GM23338 (cell line): ENCODE data around the gene CBR1. TPM values are rescaled to one million over a fixed set of nuclear protein-coding genes. Genes with fewer than 3 reads are reported as not detected.

ENCODE experiments used
- ATAC-seq: fragments of 200-7000 bp; cut with Tn5 transposase; 3 replicates; pipeline ENCODE4 v1.9.1; 2020
- DNase-seq: peaks from one replicate; pipeline ENCODE4 v3.0.0-alpha.2; 2015; ENCODE audit warnings: low spot score
- H2AFZ ChIP-seq: fragments of 200-600 bp; sonication (generic); 2 replicates; pipeline ENCODE4 v1.8.0; 2016; ENCODE audit warnings: antibody characterized with exemption, mild to moderate bottlenecking, moderate library complexity
- H3F3A ChIP-seq: fragments of 200-600 bp; sonication (generic); replicated peaks from 2 replicates; pipeline ENCODE4 v1.8.0; 2017; ENCODE audit warnings: antibody characterized with exemption, mixed run types, low read depth
- H3K27ac ChIP-seq: fragments of 200-600 bp; sonication (generic); 2 replicates; pipeline ENCODE4 v1.6.1; 2016; ENCODE audit warnings: low read depth
- H3K27me3 ChIP-seq: fragments of 200-600 bp; sonication (generic); 2 replicates; pipeline ENCODE4 v1.8.0; 2016; ENCODE audit warnings: mild to moderate bottlenecking, mixed run types, moderate library complexity; ENCODE audit not compliant: insufficient read depth
- H3K36me3 ChIP-seq: fragments of 200-600 bp; sonication (generic); 2 replicates; pipeline ENCODE4 v1.8.0; 2016; ENCODE audit warnings: mild to moderate bottlenecking; ENCODE audit not compliant: insufficient read depth
- H3K4me1 ChIP-seq: fragments of 200-600 bp; sonication (generic); 2 replicates; pipeline ENCODE4 v1.8.0; 2016; ENCODE audit warnings: mild to moderate bottlenecking, moderate library complexity; ENCODE audit not compliant: insufficient read depth
- H3K4me2 ChIP-seq: fragments of 200-600 bp; sonication (generic); 2 replicates; pipeline ENCODE4 v1.7.1; 2017; ENCODE audit warnings: mixed run types
- H3K4me3 ChIP-seq: fragments of 200-600 bp; sonication (generic); 2 replicates; pipeline ENCODE4 v1.6.1; 2016; ENCODE audit warnings: mixed run types
- H3K79me2 ChIP-seq: fragments of 200-600 bp; sonication (generic); replicated peaks from 2 replicates; pipeline ENCODE4 v1.8.0; 2017; ENCODE audit warnings: mild to moderate bottlenecking; ENCODE audit not compliant: insufficient read depth
- H3K9me2 ChIP-seq: fragments of 200-600 bp; sonication (generic); 2 replicates; pipeline ENCODE4 v1.8.0; 2017; ENCODE audit not compliant: insufficient read depth
- H4K20me1 ChIP-seq: fragments of 200-600 bp; sonication (generic); replicated peaks from 2 replicates; pipeline ENCODE4 v1.8.0; 2017; ENCODE audit warnings: mild to moderate bottlenecking; ENCODE audit not compliant: insufficient read depth
- H3K27ac Mint-ChIP-seq: 2 replicates; pipeline ENCODE4 v1.8.0; 2020; ENCODE audit warnings: inconsistent platforms, mild to moderate bottlenecking, moderate library complexity, mixed read lengths
- H3K27me3 Mint-ChIP-seq: 3 replicates; pipeline ENCODE4 v1.8.0; 2022; ENCODE audit warnings: low read depth, mild to moderate bottlenecking, moderate library complexity, mixed read lengths, inconsistent platforms; ENCODE audit not compliant: insufficient read depth, poor library complexity
- H3K36me3 Mint-ChIP-seq: 3 replicates; pipeline ENCODE4 v1.8.0; 2021; ENCODE audit warnings: low read depth, mild to moderate bottlenecking, inconsistent platforms, moderate library complexity, mixed read lengths
- H3K4me1 Mint-ChIP-seq: 3 replicates; pipeline ENCODE4 v1.8.0; 2020; ENCODE audit warnings: mild to moderate bottlenecking, inconsistent platforms, mixed read lengths
- H3K4me3 Mint-ChIP-seq: 3 replicates; pipeline ENCODE4 v1.8.0; 2021; ENCODE audit warnings: moderate library complexity, mild to moderate bottlenecking, inconsistent platforms, mixed read lengths
- H3K9me3 Mint-ChIP-seq: 3 replicates; pipeline ENCODE4 v1.8.0; 2020; ENCODE audit warnings: moderate library complexity, mild to moderate bottlenecking, inconsistent platforms, mixed read lengths
- CREB1 ChIP-seq: fragments of 250-450 bp; sonication (Bioruptor Pico); IDR thresholded peaks from 2 replicates; pipeline ENCODE4 v1.5.0; 2020; ENCODE audit warnings: low read depth, mild to moderate bottlenecking, moderate library complexity
- EZH2 ChIP-seq: fragments of 200-600 bp; sonication (generic); IDR thresholded peaks from one replicate; pipeline ENCODE4 v1.8.0; 2017; ENCODE audit warnings: antibody characterized with exemption, mild to moderate bottlenecking, low read depth; ENCODE audit not compliant: unreplicated experiment
- EZH2phosphoT487 ChIP-seq: fragments of 200-600 bp; sonication (generic); IDR thresholded peaks from one replicate; pipeline ENCODE4 v1.8.1; 2018; ENCODE audit warnings: antibody characterized with exemption; ENCODE audit not compliant: unreplicated experiment
- NANOG ChIP-seq: IDR thresholded peaks from 2 replicates; pipeline ENCODE4 v1.6.1; 2016; ENCODE audit warnings: antibody characterized with exemption, borderline replicate concordance
- POLR2AphosphoS5 ChIP-seq: IDR thresholded peaks from 2 replicates; pipeline ENCODE4 v1.6.1; 2016; ENCODE audit warnings: antibody characterized with exemption, low read depth
- STAT1 ChIP-seq: IDR thresholded peaks from one replicate; pipeline ENCODE4 v1.6.1; 2016; ENCODE audit warnings: antibody characterized with exemption; ENCODE audit not compliant: unreplicated experiment
- ZNF114 ChIP-seq: fragments of 250-450 bp; sonication (Bioruptor Pico); IDR thresholded peaks from 2 replicates; pipeline ENCODE4 v1.5.0; 2020; ENCODE audit warnings: mild to moderate bottlenecking, moderate library complexity
- ZNF331 ChIP-seq: fragments of 250-450 bp; sonication (Bioruptor Pico); IDR thresholded peaks from 2 replicates; pipeline ENCODE4 v1.5.0; 2020; ENCODE audit warnings: low read depth, mild to moderate bottlenecking, moderate library complexity
- ZNF462 ChIP-seq: fragments of 250-450 bp; sonication (Bioruptor Pico); IDR thresholded peaks from 2 replicates; pipeline ENCODE4 v1.5.0; 2020; ENCODE audit warnings: mild to moderate bottlenecking, moderate library complexity
- polyA plus RNA-seq: library from polyadenylated mRNA; unstranded; fragments of >200 nt; fragmentation: Nextera tagmentation; extraction: Ambion mirVana; gene quantifications from 2 replicates; pipeline ENCODE4 v1.2.1, GENCODE V29; 2016
- total RNA-seq: library from RNA; depleted of rRNA; stranded (reverse); fragments of >200 nt; shearing (Covaris generic); gene quantifications from 2 replicates; pipeline ENCODE4 v1.2.3, GENCODE V29; 2014
- TF ChIP-seq, protein P1 (sequence below): IDR thresholded peaks from 2 replicates; pipeline ENCODE4 v1.6.1; 2016; ENCODE audit warnings: antibody characterized with exemption
- TF ChIP-seq, protein P2 (sequence below): IDR thresholded peaks from one replicate; pipeline ENCODE4 v1.6.1; 2018; ENCODE audit warnings: antibody characterized with exemption; ENCODE audit not compliant: unreplicated experiment

CBR1 gene
- total and polyA plus RNA-seq, 2 experiments from 2014 or later, result 285 to 487 TPM

DNA sequence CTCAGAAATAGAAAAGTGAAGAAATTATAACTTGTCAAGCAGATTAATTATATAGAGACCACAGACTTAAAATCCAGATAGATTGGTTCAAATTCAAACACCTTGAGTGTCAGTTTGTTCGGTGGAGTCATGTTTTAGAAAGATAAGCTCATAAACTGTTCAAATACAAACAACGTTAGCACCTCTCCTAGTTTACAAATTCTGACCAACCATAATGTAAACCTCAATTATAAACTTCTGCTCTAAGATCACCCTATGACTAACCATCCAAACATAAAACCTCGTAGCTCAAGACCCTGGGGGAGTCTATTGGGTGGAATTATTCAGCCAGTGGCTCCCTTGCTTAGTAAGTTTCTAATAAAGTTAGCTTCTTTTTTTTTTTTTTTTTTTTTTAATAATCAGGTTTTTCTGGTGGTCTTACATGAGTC, 12.4 kb downstream of the CBR1 start:
- H3K9me2 ChIP-seq, result 0 out of 2 replicates have a peak, but pooled peaks cover 6% of the 10 kb centered on the region
- H3K27ac ChIP-seq, result no peak overlapping the region
- TF ChIP-seq ZNF114 (CRISPR knock-in tag) (no peak), EZH2phosphoT487 (no peak), NANOG (no peak), ZNF331 (CRISPR knock-in tag) (no peak), ZNF462 (CRISPR knock-in tag) (no peak), EZH2 (no peak), STAT1 (no peak), POLR2AphosphoS5 (no peak), CREB1 (CRISPR knock-in tag) (no peak)
- TF ChIP-seq, protein P1, sequence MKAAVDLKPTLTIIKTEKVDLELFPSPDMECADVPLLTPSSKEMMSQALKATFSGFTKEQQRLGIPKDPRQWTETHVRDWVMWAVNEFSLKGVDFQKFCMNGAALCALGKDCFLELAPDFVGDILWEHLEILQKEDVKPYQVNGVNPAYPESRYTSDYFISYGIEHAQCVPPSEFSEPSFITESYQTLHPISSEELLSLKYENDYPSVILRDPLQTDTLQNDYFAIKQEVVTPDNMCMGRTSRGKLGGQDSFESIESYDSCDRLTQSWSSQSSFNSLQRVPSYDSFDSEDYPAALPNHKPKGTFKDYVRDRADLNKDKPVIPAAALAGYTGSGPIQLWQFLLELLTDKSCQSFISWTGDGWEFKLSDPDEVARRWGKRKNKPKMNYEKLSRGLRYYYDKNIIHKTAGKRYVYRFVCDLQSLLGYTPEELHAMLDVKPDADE, result no peak
- TF ChIP-seq, protein P2, sequence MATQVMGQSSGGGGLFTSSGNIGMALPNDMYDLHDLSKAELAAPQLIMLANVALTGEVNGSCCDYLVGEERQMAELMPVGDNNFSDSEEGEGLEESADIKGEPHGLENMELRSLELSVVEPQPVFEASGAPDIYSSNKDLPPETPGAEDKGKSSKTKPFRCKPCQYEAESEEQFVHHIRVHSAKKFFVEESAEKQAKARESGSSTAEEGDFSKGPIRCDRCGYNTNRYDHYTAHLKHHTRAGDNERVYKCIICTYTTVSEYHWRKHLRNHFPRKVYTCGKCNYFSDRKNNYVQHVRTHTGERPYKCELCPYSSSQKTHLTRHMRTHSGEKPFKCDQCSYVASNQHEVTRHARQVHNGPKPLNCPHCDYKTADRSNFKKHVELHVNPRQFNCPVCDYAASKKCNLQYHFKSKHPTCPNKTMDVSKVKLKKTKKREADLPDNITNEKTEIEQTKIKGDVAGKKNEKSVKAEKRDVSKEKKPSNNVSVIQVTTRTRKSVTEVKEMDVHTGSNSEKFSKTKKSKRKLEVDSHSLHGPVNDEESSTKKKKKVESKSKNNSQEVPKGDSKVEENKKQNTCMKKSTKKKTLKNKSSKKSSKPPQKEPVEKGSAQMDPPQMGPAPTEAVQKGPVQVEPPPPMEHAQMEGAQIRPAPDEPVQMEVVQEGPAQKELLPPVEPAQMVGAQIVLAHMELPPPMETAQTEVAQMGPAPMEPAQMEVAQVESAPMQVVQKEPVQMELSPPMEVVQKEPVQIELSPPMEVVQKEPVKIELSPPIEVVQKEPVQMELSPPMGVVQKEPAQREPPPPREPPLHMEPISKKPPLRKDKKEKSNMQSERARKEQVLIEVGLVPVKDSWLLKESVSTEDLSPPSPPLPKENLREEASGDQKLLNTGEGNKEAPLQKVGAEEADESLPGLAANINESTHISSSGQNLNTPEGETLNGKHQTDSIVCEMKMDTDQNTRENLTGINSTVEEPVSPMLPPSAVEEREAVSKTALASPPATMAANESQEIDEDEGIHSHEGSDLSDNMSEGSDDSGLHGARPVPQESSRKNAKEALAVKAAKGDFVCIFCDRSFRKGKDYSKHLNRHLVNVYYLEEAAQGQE, result no peak
- H3K36me3 Mint-ChIP-seq, result no peaks in the 10 kb centered on the region
- no peaks in the 10 kb centered on the region; the same call in 1 of the 2 replicates for H3K4me1 ChIP-seq
- no peaks in the 10 kb centered on the region for H3K79me2 ChIP-seq
- ATAC-seq, result no peak
- no peak overlapping the region for H2AFZ ChIP-seq
- no peak overlapping the region for H3K4me3 ChIP-seq
- no peaks in the 10 kb centered on the region for H3F3A ChIP-seq
- peaks cover 2% of the 10 kb centered on the region; the same call in 1 of the 3 replicates for H3K9me3 Mint-ChIP-seq
- H3K4me2 ChIP-seq, result no peak overlapping the region
- peaks cover 7% of the 10 kb centered on the region for H3K4me1 Mint-ChIP-seq
- no peaks in the 10 kb centered on the region for H3K27me3 ChIP-seq
- DNase-seq, result no peak
- H3K36me3 ChIP-seq, result no peaks in the 10 kb centered on the region
- H3K27me3 Mint-ChIP-seq, result peaks cover 5% of the 10 kb centered on the region
- no peak overlapping the region for H3K4me3 Mint-ChIP-seq
- H4K20me1 ChIP-seq, result no peaks in the 10 kb centered on the region
- H3K27ac Mint-ChIP-seq, result no peak overlapping the region
